IPS-18a (cell line): ENCODE data around the gene APBA1.
"Not testable (repeated sequence)": the region's sequence is repeated elsewhere in the genome, so short reads cannot be mapped to it uniquely, and the experiment has no call there.

ENCODE experiments used
- H3K27ac ChIP-seq: one replicate; pipeline ENCODE4 v1.5.1; 2013; ENCODE audit warnings: low read length
- H3K27me3 ChIP-seq: one replicate; pipeline ENCODE4 v1.6.1; 2013; ENCODE audit warnings: mild to moderate bottlenecking, low read length; ENCODE audit not compliant: control insufficient read depth, insufficient read depth
- H3K36me3 ChIP-seq: one replicate; pipeline ENCODE4 v1.6.1; 2013; ENCODE audit warnings: low read depth, low read length; ENCODE audit not compliant: control insufficient read depth
- H3K4me1 ChIP-seq: one replicate; pipeline ENCODE4 v1.6.1; 2013; ENCODE audit warnings: low read depth, low read length; ENCODE audit not compliant: control insufficient read depth
- H3K4me3 ChIP-seq: one replicate; pipeline ENCODE4 v1.5.1; 2013; ENCODE audit warnings: low read length
- H3K9ac ChIP-seq: one replicate; pipeline ENCODE4 v1.6.1; 2013; ENCODE audit warnings: mild to moderate bottlenecking, low read length, moderate library complexity
- H3K9me3 ChIP-seq: one replicate; pipeline ENCODE4 v1.6.1; 2013; ENCODE audit warnings: low read depth, low read length; ENCODE audit not compliant: control insufficient read depth

APBA1 gene

DNA sequence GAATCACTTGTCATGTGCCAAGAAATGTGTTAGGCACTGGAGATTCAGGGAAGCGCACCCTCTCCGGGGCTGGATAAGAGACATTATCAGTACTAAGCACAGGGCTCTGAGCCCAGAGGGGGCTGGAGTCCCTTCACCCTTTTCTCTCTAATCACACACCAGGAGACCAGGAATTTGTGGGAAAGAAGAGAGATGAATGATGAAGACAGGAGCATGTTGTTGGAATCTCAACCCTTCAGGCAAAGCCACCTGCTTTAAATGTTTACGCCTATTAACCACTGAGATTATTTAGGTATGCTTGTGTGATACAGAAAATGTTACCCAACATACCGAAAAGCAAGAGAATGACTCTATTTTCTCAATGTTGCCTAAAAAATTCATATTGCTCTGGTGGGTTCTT, 227.4 kb downstream of the APBA1 start:
- Histone ChIP-seq H3K36me3 (no peaks in the 10 kb centered on the region), H3K4me1 (no peaks in the 10 kb centered on the region)

DNA sequence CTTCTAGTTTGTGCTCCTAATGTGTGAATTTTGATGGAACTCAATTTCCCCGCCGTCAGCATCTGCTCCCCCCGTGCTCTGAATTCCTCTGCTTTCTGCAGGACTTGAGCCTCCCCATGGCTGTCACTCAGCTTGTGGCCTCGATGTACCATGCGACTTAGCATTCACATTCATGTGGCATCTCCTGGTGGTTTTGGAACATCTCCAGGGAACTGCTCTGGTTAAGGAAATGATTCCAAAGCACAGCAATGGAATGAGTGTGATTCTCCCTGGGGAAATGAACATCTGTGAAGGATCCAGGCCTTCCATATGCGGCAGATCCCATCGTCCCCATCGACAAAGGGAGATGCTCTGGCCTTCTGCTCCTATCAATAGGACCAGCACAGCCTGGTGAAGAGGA, 228.2 kb downstream of the APBA1 start:
- H3K27me3 ChIP-seq, result no peaks in the 10 kb centered on the region
- no peak overlapping the region for H3K27ac ChIP-seq
- no peaks in the 10 kb centered on the region for H3K4me1 ChIP-seq
- H3K36me3 ChIP-seq, result no peaks in the 10 kb centered on the region
- H3K9ac ChIP-seq, result no peak overlapping the region
- no peak overlapping the region for H3K4me3 ChIP-seq
- no peaks in the 10 kb centered on the region for H3K9me3 ChIP-seq

More for the DNA sequence above, 227.4 kb downstream of the APBA1 start:
- no peak overlapping the region for H3K4me3 ChIP-seq
- H3K9ac ChIP-seq, result no peak overlapping the region
- no peaks in the 10 kb centered on the region for H3K9me3 ChIP-seq
- no peak overlapping the region for H3K27ac ChIP-seq
- no peaks in the 10 kb centered on the region for H3K27me3 ChIP-seq

DNA sequence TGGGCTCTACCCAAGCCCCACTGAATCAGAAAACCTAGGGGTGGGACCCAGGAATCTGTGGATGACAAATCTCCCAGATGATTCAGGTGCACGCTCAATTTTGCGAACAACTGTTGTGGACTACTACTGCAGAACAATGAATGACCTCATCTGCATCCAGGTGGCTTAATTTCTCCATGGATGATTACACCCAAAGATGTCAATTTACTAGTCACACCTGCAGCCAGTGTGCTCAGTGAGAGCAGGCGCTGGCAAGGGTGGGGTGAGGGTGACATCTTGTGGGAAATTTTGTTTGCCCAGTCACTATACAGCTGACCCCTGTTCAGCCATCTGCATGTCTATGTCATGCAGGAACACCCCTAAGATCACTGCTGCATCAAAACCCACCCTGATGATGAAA, 229.0 kb downstream of the APBA1 start:
- Histone ChIP-seq H3K27ac (no peak overlapping the region), H3K4me3 (no peak overlapping the region)

DNA sequence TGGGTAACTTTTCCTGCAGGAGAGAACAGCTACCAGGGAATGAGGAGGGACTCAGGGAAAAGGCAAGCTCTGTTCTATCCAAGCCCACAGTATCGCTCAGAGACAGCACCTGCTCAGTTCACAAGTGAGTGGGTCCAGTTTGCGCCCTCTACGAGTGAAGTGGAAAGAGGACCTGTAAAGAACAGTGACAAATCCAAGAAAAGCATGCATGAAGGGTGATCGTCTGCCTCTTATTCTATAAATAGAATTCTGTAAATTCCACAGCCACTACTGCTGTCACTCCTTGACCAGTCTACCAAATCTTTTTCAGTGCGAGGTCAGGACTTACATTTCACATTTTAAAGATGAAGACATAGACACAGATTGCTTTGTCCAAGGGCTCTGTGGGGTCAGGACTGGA, 229.7 kb downstream of the APBA1 start:
- Histone ChIP-seq H3K4me3 (no peak overlapping the region), H3K9me3 (no peaks in the 10 kb centered on the region), H3K36me3 (no peaks in the 10 kb centered on the region), H3K27me3 (no peaks in the 10 kb centered on the region), H3K9ac (no peak overlapping the region), H3K4me1 (no peaks in the 10 kb centered on the region), H3K27ac (no peak overlapping the region)

More for the DNA sequence above, 229.0 kb downstream of the APBA1 start:
- H3K36me3 ChIP-seq, result no peaks in the 10 kb centered on the region
- H3K9ac ChIP-seq, result no peak overlapping the region
- no peaks in the 10 kb centered on the region for H3K4me1 ChIP-seq
- no peaks in the 10 kb centered on the region for H3K27me3 ChIP-seq
- no peaks in the 10 kb centered on the region for H3K9me3 ChIP-seq

DNA sequence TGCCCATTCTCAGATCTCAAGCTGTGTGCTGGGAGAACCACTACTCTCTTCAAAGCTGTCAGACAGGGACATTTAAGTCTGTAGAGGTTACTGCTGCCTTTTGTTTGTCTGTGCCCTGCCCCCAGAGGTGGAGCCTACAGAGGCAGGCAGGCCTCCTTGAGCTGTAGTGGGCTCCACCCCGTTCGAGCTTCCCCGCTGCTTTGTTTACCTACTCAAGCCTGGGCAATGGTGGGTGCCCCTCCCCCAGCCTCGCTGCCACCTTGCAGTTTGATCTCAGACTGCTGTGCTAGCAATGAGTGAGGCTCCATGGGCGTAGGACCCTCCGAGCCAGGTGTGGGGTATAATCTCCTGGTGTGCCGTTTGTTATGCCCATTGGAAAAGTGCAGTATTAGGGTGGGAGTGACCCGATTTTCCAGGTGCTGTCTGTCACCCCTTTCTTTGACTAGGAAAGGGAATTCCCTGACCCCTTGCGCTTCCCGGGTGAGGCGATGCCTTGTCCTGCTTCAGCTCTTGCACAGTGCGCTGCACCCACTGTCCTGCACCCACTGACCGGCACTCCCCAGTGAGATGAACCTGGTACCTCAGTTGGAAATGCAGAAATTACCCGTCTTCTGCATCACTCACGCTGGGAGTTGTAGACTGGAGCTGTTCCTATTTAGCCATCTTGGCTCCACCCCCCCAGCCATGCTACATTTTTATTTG, 231.8 kb downstream of the APBA1 start:
- H3K9me3 ChIP-seq, H3K9ac ChIP-seq, H3K4me3 ChIP-seq, H3K36me3 ChIP-seq, H3K27ac ChIP-seq, H3K27me3 ChIP-seq, H3K4me1 ChIP-seq: not testable (repeated sequence)

DNA sequence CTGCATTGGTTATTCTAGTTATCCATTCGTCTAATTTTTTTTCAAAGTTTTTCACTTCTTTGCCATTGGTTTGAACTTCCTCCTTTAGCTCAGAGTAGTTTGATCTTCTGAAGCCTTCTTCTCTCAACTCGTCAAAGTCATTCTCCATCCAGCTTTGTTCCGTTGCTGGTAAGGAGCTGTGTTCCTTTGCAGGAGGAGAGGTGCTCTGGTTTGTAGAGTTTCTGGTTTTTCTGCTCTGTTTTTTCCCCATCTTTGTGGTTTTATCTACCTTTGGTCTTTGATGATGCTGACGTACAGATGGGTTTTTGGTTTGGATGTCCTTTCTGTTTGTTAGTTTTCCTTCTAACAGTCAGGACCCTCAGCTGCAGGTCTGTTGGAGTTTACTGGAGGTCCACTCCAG, 232.5 kb downstream of the APBA1 start:
- not testable (repeated sequence) for H3K9ac ChIP-seq

DNA sequence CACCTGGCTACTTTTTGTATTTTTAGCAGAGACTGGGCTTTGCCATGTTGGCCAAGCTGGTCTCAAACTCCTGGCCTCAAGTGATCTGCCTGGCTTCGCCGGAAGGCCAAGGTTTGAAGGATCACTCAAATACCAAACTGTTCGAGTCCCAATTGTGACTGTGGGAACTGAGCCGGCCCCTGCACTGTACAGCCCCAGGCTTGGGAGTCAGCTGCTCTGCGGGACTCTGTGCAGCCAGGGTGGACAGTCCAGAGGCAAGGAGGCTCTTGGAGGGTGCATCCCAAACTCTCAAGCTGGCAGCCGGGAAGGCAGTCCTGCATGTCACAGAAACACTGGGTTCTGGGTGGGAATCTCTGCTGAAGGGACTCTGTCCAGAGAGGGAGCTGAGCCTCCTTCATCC, 238.2 kb downstream of the APBA1 start:
- H3K4me3 ChIP-seq, result no peak overlapping the region
- H3K4me1 ChIP-seq, result no peaks in the 10 kb centered on the region
- no peaks in the 10 kb centered on the region for H3K36me3 ChIP-seq
- H3K27ac ChIP-seq, result no peak overlapping the region
- H3K27me3 ChIP-seq, result no peaks in the 10 kb centered on the region
- H3K9ac ChIP-seq, result no peak overlapping the region
- H3K9me3 ChIP-seq, result no peaks in the 10 kb centered on the region

More for the DNA sequence above, 232.5 kb downstream of the APBA1 start:
- not testable (repeated sequence) for H3K27ac ChIP-seq, H3K36me3 ChIP-seq, H3K27me3 ChIP-seq, H3K9me3 ChIP-seq, H3K4me3 ChIP-seq, H3K4me1 ChIP-seq

DNA sequence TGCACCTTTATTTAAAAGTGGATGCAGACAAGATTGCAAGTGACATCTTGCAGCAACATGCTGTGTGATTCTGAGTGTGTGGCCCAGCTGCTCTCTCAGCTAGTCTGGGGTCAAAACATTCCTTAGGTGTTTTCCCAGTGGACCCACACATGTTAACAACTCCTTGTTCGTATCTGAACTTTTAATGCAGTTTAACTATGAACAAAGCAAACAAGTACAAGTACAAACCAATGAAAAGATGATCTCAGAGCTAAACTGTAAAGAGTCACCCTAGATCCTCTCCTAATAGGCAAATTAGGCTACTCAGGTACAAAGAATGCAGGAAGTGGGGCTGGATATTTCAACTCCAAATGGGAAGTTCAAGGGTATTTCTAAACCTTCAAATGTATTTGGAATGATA, 238.8 kb downstream of the APBA1 start:
- Histone ChIP-seq H3K4me3 (no peak overlapping the region), H3K4me1 (no peaks in the 10 kb centered on the region), H3K27ac (no peak overlapping the region), H3K9ac (no peak overlapping the region), H3K9me3 (no peaks in the 10 kb centered on the region), H3K36me3 (no peaks in the 10 kb centered on the region), H3K27me3 (no peaks in the 10 kb centered on the region)

DNA sequence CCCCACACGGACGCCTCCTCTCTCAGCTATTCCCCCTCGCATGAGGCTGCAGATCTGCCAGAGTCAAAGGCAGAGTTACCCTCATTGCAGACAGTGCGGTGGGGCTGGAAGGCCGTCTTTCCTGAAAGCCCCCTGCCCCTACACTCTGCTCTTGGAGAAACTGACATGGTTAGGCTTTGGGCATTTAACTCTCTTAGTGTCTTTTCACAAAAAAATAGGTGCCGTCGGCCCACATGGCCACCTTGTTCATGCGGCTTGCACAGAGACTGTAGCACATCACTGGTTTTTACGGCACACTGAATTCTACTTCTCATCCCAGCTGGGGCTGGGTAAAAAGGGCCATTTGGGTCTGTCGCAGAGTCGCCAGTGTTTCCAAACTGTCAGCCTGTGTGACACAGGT, 239.5 kb downstream of the APBA1 start:
- Histone ChIP-seq H3K27ac (no peak overlapping the region), H3K27me3 (no peaks in the 10 kb centered on the region), H3K4me1 (no peaks in the 10 kb centered on the region), H3K9ac (no peak overlapping the region), H3K36me3 (no peaks in the 10 kb centered on the region), H3K4me3 (no peak overlapping the region), H3K9me3 (no peaks in the 10 kb centered on the region)

DNA sequence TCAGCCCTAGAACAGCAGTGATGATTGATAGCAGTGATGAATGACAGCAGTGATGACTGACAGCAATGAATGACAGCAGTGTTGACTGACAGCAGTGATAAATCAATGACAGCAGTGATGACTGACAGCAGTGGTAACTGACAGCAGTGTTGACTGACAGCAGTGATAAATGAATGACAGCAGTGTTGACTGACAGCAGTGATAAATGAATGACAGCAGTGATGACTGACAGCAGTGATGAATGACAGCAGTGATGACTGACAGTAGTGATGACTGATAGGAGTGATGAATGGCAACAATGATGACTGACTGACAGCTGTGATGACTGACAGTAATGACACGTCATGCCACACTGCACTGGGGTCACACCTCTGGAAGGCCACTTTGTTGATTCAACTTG, 240.4 kb downstream of the APBA1 start:
- Histone ChIP-seq H3K9ac (no peak overlapping the region), H3K36me3 (no peaks in the 10 kb centered on the region), H3K4me3 (no peak overlapping the region), H3K9me3 (no peaks in the 10 kb centered on the region), H3K27ac (no peak overlapping the region), H3K27me3 (no peaks in the 10 kb centered on the region), H3K4me1 (no peaks in the 10 kb centered on the region)

DNA sequence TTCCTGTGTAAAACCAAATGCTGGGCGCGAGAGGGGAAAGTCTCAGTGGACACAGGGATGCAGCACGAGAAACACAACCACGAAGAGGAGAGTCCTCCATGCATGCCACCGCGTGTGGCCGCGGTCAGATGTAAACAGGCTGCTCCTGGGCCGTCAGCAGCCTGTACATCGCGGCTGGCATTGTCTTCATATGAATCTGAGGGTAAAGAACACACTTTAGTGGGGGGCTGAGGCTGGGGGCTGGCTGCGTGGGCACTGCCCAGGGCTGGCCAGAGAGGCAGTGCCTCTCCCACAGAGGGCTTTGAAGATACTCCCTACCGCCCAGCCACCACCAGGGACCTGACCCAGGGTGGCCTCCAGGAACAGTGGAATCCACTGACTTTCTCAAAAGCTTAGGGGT, 241.0 kb downstream of the APBA1 start:
- Histone ChIP-seq H3K9ac (no peak overlapping the region), H3K9me3 (no peaks in the 10 kb centered on the region), H3K4me1 (no peaks in the 10 kb centered on the region), H3K27ac (no peak overlapping the region), H3K27me3 (no peaks in the 10 kb centered on the region), H3K4me3 (no peak overlapping the region), H3K36me3 (no peaks in the 10 kb centered on the region)

DNA sequence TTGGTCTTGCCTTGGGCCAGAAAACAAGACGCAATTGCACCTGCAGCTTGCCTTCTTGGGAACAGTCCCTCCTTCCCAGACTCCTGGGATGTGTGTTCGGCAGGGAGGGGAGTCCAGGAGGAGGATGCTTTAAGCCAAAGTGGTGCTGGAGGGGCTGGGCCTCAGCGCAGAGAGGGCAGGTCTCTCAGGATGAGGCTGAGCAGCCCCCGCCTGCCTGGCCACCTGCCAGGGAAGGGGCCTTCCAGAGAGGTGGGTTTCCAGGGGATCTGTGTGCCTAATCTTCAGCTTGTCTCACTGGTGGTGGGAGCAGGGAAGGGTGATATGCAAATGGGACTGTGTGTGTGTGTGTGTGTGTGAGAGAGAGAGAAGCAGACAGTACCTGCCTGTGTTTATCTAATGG, 242.0 kb downstream of the APBA1 start:
- Histone ChIP-seq H3K36me3 (no peaks in the 10 kb centered on the region), H3K4me3 (no peak overlapping the region), H3K27me3 (no peaks in the 10 kb centered on the region), H3K9ac (no peak overlapping the region), H3K27ac (no peak overlapping the region), H3K4me1 (no peaks in the 10 kb centered on the region), H3K9me3 (no peaks in the 10 kb centered on the region)
